Caco-2 (cell line): ENCODE results near the gene FAM204A. TPM values are rescaled to one million over a fixed set of nuclear protein-coding genes. Genes with fewer than 3 reads are reported as not detected.

Source experiments
- BruUV-seq: library from RNA; stranded (reverse); fragments of 400-500 nt; replicated peaks from 2 replicates; lab custom pipeline; 2021; lab: Mats Ljungman, UMichigan
- CTCF ChIA-PET: fragments of 300-600 bp; sonication (Branson Sonifier 250); formaldehyde crosslinking; loops from one replicate; lab custom pipeline; 2022; ENCODE audit warnings: antibody characterized with exemption; lab: Charles Lee
- POLR2A ChIA-PET: fragments of 300-600 bp; sonication (Branson Sonifier 250); formaldehyde crosslinking; loops from one replicate; lab custom pipeline; 2022; ENCODE audit warnings: antibody characterized with exemption; lab: Charles Lee
- DNase-seq, 2 experiments: peaks; one replicate each; pipeline versions ENCODE4 v3.0.0 to v3.0.0-alpha.2; 2020 to 2022
- H3K27me3 ChIP-seq: replicated peaks from 2 replicates; pipeline ENCODE4 v1.6.0; 2011; ENCODE audit warnings: low read length; ENCODE audit not compliant: control insufficient read depth, insufficient read depth
- H3K36me3 ChIP-seq: 2 replicates; pipeline ENCODE4 v1.5.1; 2011; ENCODE audit warnings: low read length; ENCODE audit not compliant: control insufficient read depth, insufficient read depth
- H3K4me1 ChIP-seq: fragments of 250-450 bp; sonication (Bioruptor Pico); 2 replicates; pipeline ENCODE4 v1.5.1; 2020; ENCODE audit warnings: mild to moderate bottlenecking
- H3K4me3 ChIP-seq: 2 replicates; pipeline ENCODE4 v1.5.1; 2011; ENCODE audit warnings: low read depth, mild to moderate bottlenecking, control low read depth, low read length
- H3K9me3 ChIP-seq: fragments of 250-450 bp; sonication (Bioruptor Pico); 2 replicates; pipeline ENCODE4 v1.5.1; 2020; ENCODE audit warnings: mild to moderate bottlenecking, moderate library complexity
- H3K27ac Mint-ChIP-seq: one replicate; pipeline ENCODE4 v1.8.0; 2022; ENCODE audit warnings: mixed read lengths; ENCODE audit not compliant: unreplicated experiment
- H3K27me3 Mint-ChIP-seq: one replicate; pipeline ENCODE4 v1.8.0; 2022; ENCODE audit warnings: mixed read lengths; ENCODE audit not compliant: insufficient read depth, unreplicated experiment
- H3K36me3 Mint-ChIP-seq: one replicate; pipeline ENCODE4 v1.8.0; 2022; ENCODE audit warnings: mild to moderate bottlenecking, mixed read lengths; ENCODE audit not compliant: insufficient read depth, unreplicated experiment
- H3K4me1 Mint-ChIP-seq: one replicate; pipeline ENCODE4 v1.8.0; 2022; ENCODE audit warnings: low read depth, mixed read lengths; ENCODE audit not compliant: unreplicated experiment
- H3K4me3 Mint-ChIP-seq: one replicate; pipeline ENCODE4 v1.8.0; 2022; ENCODE audit warnings: mild to moderate bottlenecking, moderate library complexity, mixed read lengths; ENCODE audit not compliant: unreplicated experiment
- H3K9me3 Mint-ChIP-seq: one replicate; pipeline ENCODE4 v1.8.0; 2022; ENCODE audit warnings: mixed read lengths; ENCODE audit not compliant: unreplicated experiment
- CTCF ChIP-seq, 2 experiments: fragments of 200-600 bp in 1 of 2; IDR thresholded peaks; 1 replicate in 1 of 2; 2 replicates in 1 of 2; pipeline versions ENCODE4 v1.5.1 to v1.8.0; 2011 to 2022; ENCODE audit warnings: antibody characterized with exemption in 1 of 2, control low read depth in 1 of 2, inconsistent platforms in 1 of 2, low read depth in 1 of 2, low read length in 1 of 2, mild to moderate bottlenecking in 1 of 2, moderate library complexity in 1 of 2; ENCODE audit not compliant: insufficient read depth in 1 of 2, severe bottlenecking in 1 of 2, unreplicated experiment in 1 of 2
- intact Hi-C: fragments of 100-400 bp; cut with micrococcal nuclease; formaldehyde crosslinking; loops from one replicate; pipeline ENCODE4 v1.10.0; 2022; ENCODE audit not compliant: unreplicated experiment
- total RNA-seq: library from RNA; stranded (reverse); gene quantifications from 2 replicates; pipeline ENCODE4 v1.2.3, GENCODE V29; 2022

The FAM204A gene
- total RNA-seq, 1 experiment from 2014 or later = 68.7 TPM

GRCh38 chr10:118332948-118333710 is 9.0 kb downstream of the FAM204A start:
- no TSS peak for BruUV-seq
- Mint-ChIP-seq H3K4me3 (no peak overlapping the region), H3K4me1 (no peaks in the 10 kb centered on the region), H3K27me3 (no peaks in the 10 kb centered on the region), H3K36me3 (peaks cover 22% of the 10 kb centered on the region), H3K27ac (no peak overlapping the region), H3K9me3 (no peaks in the 10 kb centered on the region)
- POLR2A ChIA-PET = no interaction called here
- no peaks in the 10 kb centered on the region for H3K4me1 ChIP-seq
- no peak for TF ChIP-seq CTCF (IDR thresholded peaks at IDR 0.05; ENCODE audit: insufficient read depth in 1 of 2, low read depth in 1 of 2, low read length in 1 of 2, severe bottlenecking in 1 of 2, unreplicated experiment in 1 of 2)
- intact Hi-C loops = no loop called here
- no peaks in the 10 kb centered on the region for H3K36me3 ChIP-seq
- no peak overlapping the region for H3K4me3 ChIP-seq
- H3K27me3 ChIP-seq = no peaks in the 10 kb centered on the region
- no peak for DNase-seq
- CTCF ChIA-PET = no interaction called here
- no peaks in the 10 kb centered on the region for H3K9me3 ChIP-seq

DNA sequence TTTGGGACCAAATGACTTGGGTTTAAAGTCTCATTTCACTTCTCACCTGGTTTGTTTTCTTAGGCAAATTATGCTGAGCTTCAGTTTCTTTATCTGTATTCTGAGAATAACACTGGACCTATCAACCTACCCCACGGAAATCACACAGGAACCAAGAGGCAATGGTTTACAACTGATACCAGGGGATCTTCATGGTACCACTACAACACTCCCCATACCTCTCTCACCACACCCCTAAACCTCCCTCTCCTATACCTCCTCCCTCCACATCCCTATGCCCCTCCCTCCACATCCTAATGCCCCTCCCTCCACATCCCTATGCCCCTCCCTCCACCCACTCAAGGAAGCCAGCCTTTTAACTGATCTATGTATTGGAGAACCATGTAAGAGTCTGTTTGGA is 9.9 kb downstream of the FAM204A start:
- no peaks in the 10 kb centered on the region for H3K36me3 ChIP-seq
- no peaks in the 10 kb centered on the region for H3K4me1 Mint-ChIP-seq
- ChIA-PET POLR2A (no interaction called here), CTCF (no interaction called here)
- no peak overlapping the region for H3K4me3 Mint-ChIP-seq
- no peaks in the 10 kb centered on the region for H3K9me3 Mint-ChIP-seq
- no peaks in the 10 kb centered on the region for H3K4me1 ChIP-seq
- H3K4me3 ChIP-seq = no peak overlapping the region
- no peaks in the 10 kb centered on the region for H3K9me3 ChIP-seq
- intact Hi-C loops = no loop called here
- no peaks in the 10 kb centered on the region for H3K27me3 Mint-ChIP-seq
- no peak overlapping the region for H3K27ac Mint-ChIP-seq
- no TSS peak for BruUV-seq
- no peaks in the 10 kb centered on the region for H3K27me3 ChIP-seq
- H3K36me3 Mint-ChIP-seq = peaks cover 31% of the 10 kb centered on the region
- TF ChIP-seq CTCF (IDR thresholded peaks at IDR 0.05; ENCODE audit: insufficient read depth in 1 of 2, low read depth in 1 of 2, low read length in 1 of 2, severe bottlenecking in 1 of 2, unreplicated experiment in 1 of 2) = no peak
- no peak for DNase-seq

- Histone ChIP-seq H3K4me3 (no peak overlapping the region), H3K36me3 (no peaks in the 10 kb centered on the region), H3K9me3 (no peaks in the 10 kb centered on the region), H3K27me3 (no peaks in the 10 kb centered on the region), H3K4me1 (no peaks in the 10 kb centered on the region)
- no peaks in the 10 kb centered on the region for H3K27me3 Mint-ChIP-seq
- POLR2A ChIA-PET = no interaction called here
- intact Hi-C loops = no loop called here
- no TSS peak for BruUV-seq
- DNase-seq = no peak
- CTCF ChIA-PET = no interaction called here
- H3K4me3 Mint-ChIP-seq = no peak overlapping the region
- TF ChIP-seq CTCF (IDR thresholded peaks at IDR 0.05; ENCODE audit: insufficient read depth in 1 of 2, low read depth in 1 of 2, low read length in 1 of 2, severe bottlenecking in 1 of 2, unreplicated experiment in 1 of 2) = no peak
- no peaks in the 10 kb centered on the region for H3K4me1 Mint-ChIP-seq
- peaks cover 33% of the 10 kb centered on the region for H3K36me3 Mint-ChIP-seq
- no peak overlapping the region for H3K27ac Mint-ChIP-seq
- H3K9me3 Mint-ChIP-seq = no peaks in the 10 kb centered on the region
Measured at GRCh38 chr10:118330295-118331076, 11.6 kb downstream of the FAM204A start.
